Thyroid gland (tissue), 4 donors: ENCODE measurements around the gene PRR33. TPM values are rescaled to one million over a fixed set of nuclear protein-coding genes. Genes with fewer than 3 reads are reported as not detected.

ENCODE experiments used
- DNase-seq, 2 donors: peaks; one replicate each; pipeline ENCODE4 v3.0.0-alpha.2; 2019
- H3K27ac ChIP-seq, 3 donors: fragments of 200-600 bp; sonication (generic); 1 replicate in 2 of 3; 2 replicates in 1 of 3; pipeline ENCODE4 v1.5.1; 2016 to 2019; ENCODE audit warnings: mild to moderate bottlenecking in 1 of 3, moderate library complexity in 1 of 3
- H3K27me3 ChIP-seq: fragments of 200-600 bp; sonication (generic); one replicate; pipeline ENCODE4 v1.5.1; 2019
- H3K36me3 ChIP-seq, 2 donors: fragments of 200-600 bp; sonication (generic); one replicate each; pipeline ENCODE4 v1.5.1; 2016 to 2019
- H3K4me1 ChIP-seq, 2 donors: fragments of 200-600 bp; sonication (generic); one replicate each; pipeline ENCODE4 v1.5.1; 2017 to 2019
- H3K4me3 ChIP-seq, 3 donors: fragments of 200-600 bp; sonication (generic); replicated peaks in 1 of 3; 1 replicate in 2 of 3; 2 replicates in 1 of 3; pipeline ENCODE4 v1.5.1; 2016; ENCODE audit warnings: mild to moderate bottlenecking in 1 of 3
- H3K9me3 ChIP-seq: fragments of 200-600 bp; sonication (generic); one replicate; pipeline ENCODE4 v1.5.1; 2017
- CTCF ChIP-seq, 6 experiments: fragments of 200-600 bp in 3 of 6; fragments of 450-650 bp in 3 of 6; sonication (generic) in 3 of 6; IDR thresholded peaks; one replicate each; pipeline ENCODE4 v1.5.1; 2016 to 2019; ENCODE audit warnings: antibody characterized with exemption in 6 of 6, mild to moderate bottlenecking in 2 of 6, inconsistent platforms in 1 of 6, moderate library complexity in 1 of 6
- POLR2A ChIP-seq, 2 donors: fragments of 450-650 bp; IDR thresholded peaks; one replicate each; pipeline ENCODE4 v1.6.1; 2017; ENCODE audit warnings: antibody characterized with exemption in 2 of 2, mild to moderate bottlenecking in 2 of 2, moderate library complexity in 1 of 2
- WGBS, 2 donors: methylation state at CpG; one replicate each; pipeline ENCODE4 v1.1.5; 2017; 5-methylcytosine and 5-hydroxymethylcytosine counted together
- intact Hi-C: fragments of 100-400 bp; cut with DNase I; formaldehyde crosslinking; loops from one replicate; pipeline ENCODE4 v1.15.1; 2023
- total RNA-seq, 4 donors: library from RNA; depleted of rRNA; stranded (reverse); fragments of >200 nt; gene quantifications; one replicate each; pipeline ENCODE4 v1.2.3, GENCODE V29; 2016

Gene PRR33
- total RNA-seq, 4 donors from 2014 or later, result not detected

- Histone ChIP-seq H3K27ac (no peak overlapping the region), H3K27me3 (no peaks in the 10 kb centered on the region), H3K36me3 (no peaks in the 10 kb centered on the region), H3K4me3 (no peak overlapping the region), H3K9me3 (no peaks in the 10 kb centered on the region), H3K4me1 (peaks cover 6 to 10% of the 10 kb centered on the region in 2 donors)
- WGBS, 2 donors, result 38 to 48% methylated on average over 15 to 17 of the region's 17 CpGs
- TF ChIP-seq CTCF (IDR thresholded peaks at IDR 0.05) (no peak), POLR2A (IDR thresholded peaks at IDR 0.05) (no peak)
- DNase-seq, result peak; percentile 32 to 45
- intact Hi-C loops, result no loop called here
These were observed 32.5 kb upstream of the PRR33 start for GRCh38 chr11:1924181-1924580.

- intact Hi-C loops, result no loop called here
- H3K4me1 ChIP-seq, result peaks cover 6 to 10% of the 10 kb centered on the region in 2 donors
These were observed 31.7 kb upstream of the PRR33 start for GRCh38 chr11:1923201-1923956.

GRCh38 chr11:1922481-1923081 lies 30.9 kb upstream of the PRR33 start:
- Histone ChIP-seq H3K4me1 (peaks cover 6 to 10% of the 10 kb centered on the region in 2 donors), H3K36me3 (no peaks in the 10 kb centered on the region), H3K27ac (no peak overlapping the region), H3K4me3 (no peak overlapping the region), H3K27me3 (no peaks in the 10 kb centered on the region), H3K9me3 (no peaks in the 10 kb centered on the region)
- intact Hi-C loops, result no loop called here
- TF ChIP-seq POLR2A (IDR thresholded peaks at IDR 0.05) (no peak), CTCF (IDR thresholded peaks at IDR 0.05) (no peak)
- DNase-seq, result no peak
- 75 to 76% methylated on average over 10 to 14 of the region's 14 CpGs for WGBS, 2 donors

More at GRCh38 chr11:1923201-1923956, 31.7 kb upstream of the PRR33 start:
- Histone ChIP-seq H3K4me3 (no peak overlapping the region), H3K9me3 (no peaks in the 10 kb centered on the region), H3K27ac (no peak overlapping the region), H3K36me3 (no peaks in the 10 kb centered on the region), H3K27me3 (no peaks in the 10 kb centered on the region)
- no peak for DNase-seq
- WGBS, 2 donors, result 91 to 93% methylated on average over 21 to 22 of the region's 22 CpGs
- TF ChIP-seq POLR2A (IDR thresholded peaks at IDR 0.05), result no peak
- no peak for TF ChIP-seq CTCF (IDR thresholded peaks at IDR 0.05)

- peaks cover 6 to 10% of the 10 kb centered on the region in 2 donors for H3K4me1 ChIP-seq
- intact Hi-C loops, result no loop called here
- no peak for TF ChIP-seq CTCF (IDR thresholded peaks at IDR 0.05)
- TF ChIP-seq POLR2A (IDR thresholded peaks at IDR 0.05), result no peak
- H3K36me3 ChIP-seq, result no peaks in the 10 kb centered on the region
- H3K9me3 ChIP-seq, result no peaks in the 10 kb centered on the region
- H3K4me3 ChIP-seq, result no peak overlapping the region
- H3K27ac ChIP-seq, result no peak overlapping the region
- DNase-seq, result no peak
- H3K27me3 ChIP-seq, result no peaks in the 10 kb centered on the region
- WGBS, 2 donors, result 59 to 73% methylated on average over 10 to 18 of the region's 18 CpGs
These were observed 30.0 kb upstream of the PRR33 start for GRCh38 chr11:1921574-1922141.
